NCI-H187 (cell line): Measurements from ENCODE around the gene CS.
"Not testable (repeated sequence)": the region's sequence is repeated elsewhere in the genome, so short reads cannot be mapped to it uniquely, and the experiment has no call there.

Experiments used
- DNase-seq, 2 experiments: peaks; one replicate each; lab custom pipeline; 2025; lab: John Stamatoyannopoulos, UW

CS gene

DNA sequence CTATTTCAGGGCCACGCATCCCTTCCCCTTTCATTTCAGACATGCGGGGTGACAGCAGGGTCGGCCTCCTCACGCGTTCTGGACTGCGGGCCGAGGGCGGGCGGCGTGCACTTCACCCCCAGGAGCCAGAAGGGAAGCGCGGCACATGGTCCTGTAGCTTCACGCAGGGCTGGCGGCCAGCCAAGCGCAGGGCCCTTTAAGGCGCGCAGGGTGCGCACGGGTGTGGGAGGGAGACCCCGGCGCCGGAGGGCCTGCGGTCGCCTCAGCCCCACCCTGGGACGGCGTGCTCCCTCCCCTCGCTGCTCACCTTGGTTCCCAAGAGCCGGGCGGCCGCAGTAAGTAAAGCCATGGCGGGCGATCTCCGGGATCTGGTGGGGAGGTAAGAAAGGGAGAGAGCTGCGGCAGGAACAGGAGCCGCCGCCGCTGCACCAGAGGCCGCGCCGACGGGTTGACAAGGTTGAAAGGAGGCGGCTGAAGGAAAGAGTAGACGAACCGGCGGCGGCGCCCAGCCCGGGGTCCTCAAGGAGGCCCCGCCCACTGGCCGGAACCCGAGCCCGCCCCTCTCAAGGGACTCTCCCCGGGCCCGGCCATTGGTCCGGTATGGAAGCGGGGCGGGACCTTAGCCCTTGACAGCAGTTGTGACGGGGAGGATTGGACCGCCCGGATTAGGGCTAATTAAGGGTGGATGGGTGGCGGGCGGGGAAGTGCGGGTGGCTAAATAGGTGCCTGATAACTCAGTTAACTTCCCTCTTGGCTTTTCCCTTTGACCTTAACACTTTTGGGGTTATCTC lies at the start of gene CS:
CS (minus strand) TSS at position 478 of the 791 bp plus-strand sequence; CDS start at position 349, 129 bp downstream.
- peak; percentile 98 to 99 for DNase-seq

- DNase-seq = no peak
These were observed 48.6 kb upstream of the CS start for GRCh38 chr12:56348776-56349175.

DNA sequence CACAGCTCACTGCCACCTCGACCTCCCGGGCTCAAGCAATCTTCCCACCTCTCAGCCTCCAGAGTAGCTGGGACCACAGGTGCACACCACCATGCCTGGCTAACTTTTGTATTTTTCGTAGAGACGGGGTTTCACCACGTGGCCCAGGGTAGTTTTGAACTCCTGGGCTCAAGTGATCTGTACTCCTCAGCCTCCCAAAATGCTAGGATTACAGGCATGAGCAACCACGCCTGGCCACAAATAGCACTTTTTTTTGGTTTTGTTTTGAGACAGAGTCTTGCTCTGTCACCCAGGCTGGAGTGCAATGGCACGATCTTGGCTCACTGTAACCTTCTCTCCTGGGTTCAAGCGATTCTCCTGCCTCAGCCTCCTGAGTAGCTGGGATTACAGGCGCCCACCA lies 47.1 kb upstream of the CS start:
- DNase-seq = not testable (repeated sequence)

DNA sequence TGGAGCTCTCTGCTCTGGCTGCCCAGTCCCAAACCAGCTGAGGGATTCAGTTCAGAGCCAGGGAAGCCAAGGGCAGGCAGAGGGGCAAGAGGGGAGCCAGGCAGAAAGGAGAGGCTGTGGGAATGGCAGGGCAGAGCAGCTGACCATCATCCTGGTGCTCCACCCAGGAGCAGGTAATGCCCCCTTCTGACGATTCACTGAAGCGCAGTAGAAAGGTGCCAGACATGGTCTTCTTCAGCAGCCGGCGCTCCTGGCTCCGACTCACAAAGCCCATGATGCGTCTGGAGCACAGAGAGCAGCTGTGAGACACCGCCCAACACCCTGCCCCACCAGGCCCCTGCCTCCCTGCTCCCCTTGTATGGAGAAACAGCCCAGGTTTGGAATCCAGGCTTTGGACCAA lies 46.5 kb upstream of the CS start:
- DNase-seq = no peak

DNA sequence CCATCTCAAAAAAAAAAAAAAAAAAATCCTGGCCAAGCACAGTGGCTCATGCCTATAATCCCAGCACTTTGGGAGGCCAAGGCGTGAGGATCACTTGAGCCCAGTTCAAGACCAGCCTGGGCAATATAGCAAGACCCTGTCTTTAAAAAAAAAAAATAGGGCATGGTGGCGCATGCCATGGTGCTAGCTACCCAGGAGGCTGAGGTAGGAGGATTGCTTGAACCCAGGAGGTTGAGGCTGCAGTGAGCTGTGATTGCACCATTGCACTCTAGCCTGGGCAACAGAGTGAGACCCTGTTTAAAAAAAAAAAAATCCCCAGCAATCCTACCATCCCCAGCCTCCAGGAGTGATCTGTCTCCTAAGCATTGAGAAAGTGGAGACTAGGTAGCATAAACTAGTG lies 42.2 kb upstream of the CS start:
- DNase-seq = not testable (repeated sequence)

DNA sequence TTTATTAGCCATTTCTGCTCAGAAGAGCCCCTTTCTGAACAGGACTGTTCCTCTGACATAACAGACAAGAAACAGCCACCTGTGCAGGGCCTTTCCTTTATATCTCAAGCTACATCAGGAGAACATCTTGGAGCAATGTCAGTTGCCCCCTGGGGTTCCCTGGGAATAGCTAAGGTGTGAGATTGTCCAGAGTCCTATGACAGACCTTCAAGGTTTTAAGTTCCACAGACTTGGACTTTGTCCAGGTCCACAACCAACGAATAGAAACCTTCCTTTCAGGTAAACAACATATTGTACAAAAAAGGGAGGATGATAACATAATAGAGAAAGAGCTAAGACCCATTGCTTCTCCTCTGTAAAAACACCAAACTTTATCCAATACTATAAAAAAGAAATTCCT lies 41.5 kb upstream of the CS start:
- DNase-seq = no peak

DNA sequence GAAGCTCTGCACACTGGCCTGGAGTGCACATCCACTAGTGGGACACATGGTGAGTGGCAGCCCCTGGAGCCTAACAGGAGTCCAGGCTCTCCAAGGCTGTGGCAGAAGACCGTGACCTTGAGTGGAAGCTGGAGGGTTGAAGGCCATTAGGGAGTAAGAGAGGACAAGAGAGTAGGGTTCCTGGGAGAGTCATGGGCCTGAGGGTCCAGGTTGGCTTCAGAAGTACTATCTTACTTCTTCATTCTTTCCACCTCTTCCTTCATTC lies 39.0 kb upstream of the CS start:
- no peak for DNase-seq

GRCh38 chr12:56338308-56339157 lies 38.4 kb upstream of the CS start, which contains the start of gene IL23A:
TSS of gene IL23A (plus strand) at chr12:56338884. CDS start at chr12:56339045, 161 bp downstream.
- no peak for DNase-seq

GRCh38 chr12:56337753-56338251 lies 37.7 kb upstream of the CS start:
- no peak for DNase-seq

- no peak for DNase-seq
These were observed 36.4 kb upstream of the CS start for GRCh38 chr12:56336361-56337167.

- DNase-seq = not testable (repeated sequence)
These were observed 35.4 kb upstream of the CS start for GRCh38 chr12:56335527-56335926.

- DNase-seq = no peak
These were observed 34.3 kb upstream of the CS start for GRCh38 chr12:56334490-56334793.

GRCh38 chr12:56333679-56334489 lies 33.8 kb upstream of the CS start, which contains the start of gene PAN2:
TSS of gene PAN2 (minus strand) at chr12:56334000. CDS start at chr12:56333094, 906 bp downstream.
- peak; percentile 96 for DNase-seq

- DNase-seq = no peak
These were observed 33.1 kb upstream of the CS start for GRCh38 chr12:56333197-56333678.

DNA sequence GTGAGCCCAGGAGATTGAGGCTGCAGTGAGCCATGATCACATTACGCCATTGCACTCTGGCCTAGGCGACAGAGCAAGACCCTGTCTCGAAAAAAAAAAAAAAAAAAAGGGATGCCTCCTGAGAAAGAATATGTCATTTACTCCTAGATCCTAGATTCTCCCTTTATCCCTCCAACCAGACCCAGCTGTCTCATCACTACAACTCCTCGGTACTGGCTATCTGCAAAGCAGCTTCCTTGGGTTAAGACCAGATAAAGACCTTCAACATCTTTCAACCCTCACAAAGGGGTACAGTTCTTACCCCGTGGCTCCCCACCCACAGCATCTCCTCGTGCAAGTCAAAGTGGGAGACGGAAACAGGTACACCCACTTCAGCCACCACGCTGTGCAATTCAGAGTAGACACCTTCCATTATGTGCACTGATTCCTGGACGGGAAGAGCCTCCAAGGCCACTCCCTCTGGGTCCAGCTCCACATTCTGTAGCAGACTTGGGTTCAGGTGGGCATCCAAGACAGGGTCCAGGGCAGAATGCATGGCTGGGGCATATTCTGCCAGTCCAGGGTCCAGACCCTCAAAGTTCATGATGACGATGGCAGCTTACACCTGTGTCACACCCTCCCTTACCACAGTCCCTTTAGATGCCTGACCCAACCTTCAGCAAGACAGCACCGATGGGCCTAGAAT lies 32.5 kb upstream of the CS start:
- DNase-seq = no peak

DNA sequence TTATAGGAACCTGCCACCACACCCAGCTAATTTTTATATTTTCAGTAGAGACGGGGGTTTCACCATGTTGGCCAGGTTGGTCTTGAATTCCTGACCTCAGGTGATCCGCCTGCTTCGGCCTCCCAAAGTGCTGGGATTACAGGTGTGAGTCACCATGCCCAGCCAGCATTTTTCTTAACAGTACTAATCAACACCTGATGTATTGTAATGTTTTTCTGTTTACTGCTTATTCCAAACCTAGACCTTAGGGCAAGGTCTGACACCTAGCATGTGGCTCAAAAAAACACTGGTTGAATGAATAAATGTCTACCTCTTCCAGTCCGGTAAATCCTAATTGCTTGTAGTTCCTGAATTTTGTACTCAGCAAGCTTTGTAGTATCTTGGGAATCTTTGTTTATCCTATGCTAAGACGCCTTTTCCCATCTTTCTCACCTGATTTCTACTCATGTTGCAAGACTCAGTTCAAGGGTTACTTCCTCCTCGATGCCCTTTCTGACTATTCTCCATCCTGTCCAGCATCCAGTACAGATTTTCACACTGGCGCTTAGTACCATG lies 30.9 kb upstream of the CS start:
- no peak for DNase-seq

- DNase-seq = no peak
These were observed 26.4 kb upstream of the CS start for GRCh38 chr12:56326533-56326932.

GRCh38 chr12:56326126-56326525 lies 26.0 kb upstream of the CS start:
- DNase-seq = no peak

- DNase-seq = no peak
These were observed 24.1 kb upstream of the CS start for GRCh38 chr12:56324206-56324605.

DNA sequence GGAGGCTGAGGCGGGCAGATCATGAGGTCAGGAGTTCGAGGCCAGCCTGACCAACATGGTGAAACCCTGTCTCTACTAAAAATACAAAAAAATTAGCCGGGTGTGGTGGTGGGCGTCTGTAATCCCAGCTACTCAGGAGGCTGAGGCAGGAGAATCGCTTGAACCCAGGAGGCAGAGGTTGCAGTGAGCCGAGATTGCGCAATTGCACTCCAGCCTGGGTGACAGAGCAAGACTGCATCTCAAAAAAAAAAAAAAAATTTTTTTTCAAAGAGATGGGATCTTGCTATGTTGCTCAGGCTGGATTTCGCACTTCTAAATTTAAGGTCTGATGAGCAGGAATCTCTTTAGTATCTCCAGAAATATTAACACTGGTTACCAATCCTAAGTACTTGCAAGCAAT lies 21.5 kb upstream of the CS start:
- DNase-seq = not testable (repeated sequence)
